Mucosa of descending colon (tissue), 3 donors: ENCODE results near the gene PTCD3. TPM values are rescaled to one million over a fixed set of nuclear protein-coding genes. Genes with fewer than 3 reads are reported as not detected.

Source experiments
- ATAC-seq: fragments of 200-7000 bp; cut with Tn5 transposase; one replicate; pipeline ENCODE4 v1.9.1; 2020; ENCODE audit warnings: mild to moderate bottlenecking, moderate library complexity
- DNase-seq, 3 donors: peaks; one replicate each; pipeline ENCODE4 v3.0.0-alpha.2; 2020
- H3K36me3 ChIP-seq: fragments of 200-600 bp; one replicate; pipeline ENCODE4 v1.8.0; 2021; ENCODE audit warnings: low read depth, mild to moderate bottlenecking
- H3K4me1 ChIP-seq: fragments of 200-600 bp; one replicate; pipeline ENCODE4 v1.8.0; 2021; ENCODE audit warnings: low read depth, mild to moderate bottlenecking
- H3K4me3 ChIP-seq: fragments of 200-600 bp; one replicate; pipeline ENCODE4 v1.8.0; 2021; ENCODE audit warnings: mild to moderate bottlenecking
- H3K9me3 ChIP-seq: fragments of 200-600 bp; one replicate; pipeline ENCODE4 v1.8.0; 2021; ENCODE audit warnings: mild to moderate bottlenecking
- intact Hi-C, 2 donors: fragments of 100-400 bp; cut with DNase I in 1 of 2; cut with micrococcal nuclease in 1 of 2; formaldehyde crosslinking; loops; one replicate each; pipeline versions ENCODE4 v1.11.0 to v1.11.1; 2022; cut with DNase I, micrococcal nuclease
- total RNA-seq, 3 donors: library from RNA; stranded (reverse); fragmentation: NEBNext Ultra II Directional in 2 of 3; extraction: Animal tissue kit (Norgen Biotek cat#: 25700) in 2 of 3; gene quantifications; one replicate each; pipeline versions ENCODE4 v1.2.1 to v1.2.4, GENCODE V29; 2021 to 2023
- TF ChIP-seq, protein P1 (sequence below): fragments of 200-600 bp; IDR thresholded peaks from one replicate; pipeline ENCODE4 v1.8.0; 2022; ENCODE audit warnings: antibody characterized with exemption, mild to moderate bottlenecking
- donor health status: DM: no; HTN: no; CAD: no; lungs with moderate emphysema.
- donor health status: DM: no; HTN: no; CAD: no.
- donor health status: DM: no; HTN: yes; CAD: no.

Gene PTCD3
- total RNA-seq, 3 donors from 2014 or later: 89.3 to 90.5 (median 90.4) TPM

DNA sequence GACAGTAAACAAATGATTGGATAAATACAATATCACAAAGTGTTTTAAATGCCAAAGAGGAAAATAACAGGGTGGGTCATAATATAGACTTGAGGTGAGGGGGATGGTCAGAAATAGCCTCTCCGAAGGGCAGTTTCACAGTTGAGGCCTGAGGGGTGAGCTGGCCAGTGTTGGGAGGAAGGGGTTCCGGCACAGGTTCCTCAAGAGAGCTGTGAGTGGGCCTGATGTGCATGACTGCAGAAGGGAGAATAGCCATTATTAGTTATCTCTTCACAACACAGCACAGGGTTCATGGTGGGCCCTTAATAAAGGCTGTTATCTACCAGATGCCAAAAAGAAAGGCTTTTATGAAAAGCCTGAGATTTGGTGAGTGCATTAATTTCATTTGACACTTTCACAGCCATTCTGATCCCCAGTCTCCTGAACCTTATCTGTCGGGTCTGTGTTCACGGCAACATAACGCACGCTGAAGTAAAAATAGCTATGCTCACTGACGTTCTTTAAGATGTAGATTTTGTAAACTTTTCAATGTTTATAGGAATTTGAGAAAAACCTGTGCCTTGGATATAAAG, 39.9 kb upstream of the PTCD3 start:
- Histone ChIP-seq H3K4me3 (no peak overlapping the region), H3K9me3 (no peaks in the 10 kb centered on the region), H3K4me1 (no peaks in the 10 kb centered on the region), H3K36me3 (no peaks in the 10 kb centered on the region)
- TF ChIP-seq, protein P1, sequence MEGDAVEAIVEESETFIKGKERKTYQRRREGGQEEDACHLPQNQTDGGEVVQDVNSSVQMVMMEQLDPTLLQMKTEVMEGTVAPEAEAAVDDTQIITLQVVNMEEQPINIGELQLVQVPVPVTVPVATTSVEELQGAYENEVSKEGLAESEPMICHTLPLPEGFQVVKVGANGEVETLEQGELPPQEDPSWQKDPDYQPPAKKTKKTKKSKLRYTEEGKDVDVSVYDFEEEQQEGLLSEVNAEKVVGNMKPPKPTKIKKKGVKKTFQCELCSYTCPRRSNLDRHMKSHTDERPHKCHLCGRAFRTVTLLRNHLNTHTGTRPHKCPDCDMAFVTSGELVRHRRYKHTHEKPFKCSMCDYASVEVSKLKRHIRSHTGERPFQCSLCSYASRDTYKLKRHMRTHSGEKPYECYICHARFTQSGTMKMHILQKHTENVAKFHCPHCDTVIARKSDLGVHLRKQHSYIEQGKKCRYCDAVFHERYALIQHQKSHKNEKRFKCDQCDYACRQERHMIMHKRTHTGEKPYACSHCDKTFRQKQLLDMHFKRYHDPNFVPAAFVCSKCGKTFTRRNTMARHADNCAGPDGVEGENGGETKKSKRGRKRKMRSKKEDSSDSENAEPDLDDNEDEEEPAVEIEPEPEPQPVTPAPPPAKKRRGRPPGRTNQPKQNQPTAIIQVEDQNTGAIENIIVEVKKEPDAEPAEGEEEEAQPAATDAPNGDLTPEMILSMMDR: no peak
- intact Hi-C loops: no loop called here
- no peak for DNase-seq
- ATAC-seq: no peak

DNA sequence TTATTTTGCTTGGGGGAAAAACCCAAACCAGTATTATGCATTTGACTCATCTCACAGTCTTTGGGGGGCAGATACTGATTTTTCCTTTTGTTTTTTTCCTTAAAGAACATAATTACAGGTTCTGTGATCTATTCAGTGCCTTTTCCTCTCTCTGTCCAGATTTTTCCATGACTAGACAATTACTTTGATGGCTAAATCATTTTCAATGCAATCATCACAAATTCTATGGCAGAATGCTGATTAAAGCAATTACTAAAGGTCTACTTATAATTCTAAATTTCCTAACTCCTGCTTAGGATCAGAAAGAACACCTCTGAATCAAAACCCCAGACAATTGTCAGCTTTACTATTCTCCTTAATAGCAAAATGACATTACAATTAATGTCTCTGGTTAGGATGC, 39.1 kb upstream of the PTCD3 start:
- no peaks in the 10 kb centered on the region for H3K36me3 ChIP-seq
- intact Hi-C loops: no loop called here
- TF ChIP-seq, protein P1: no peak

DNA sequence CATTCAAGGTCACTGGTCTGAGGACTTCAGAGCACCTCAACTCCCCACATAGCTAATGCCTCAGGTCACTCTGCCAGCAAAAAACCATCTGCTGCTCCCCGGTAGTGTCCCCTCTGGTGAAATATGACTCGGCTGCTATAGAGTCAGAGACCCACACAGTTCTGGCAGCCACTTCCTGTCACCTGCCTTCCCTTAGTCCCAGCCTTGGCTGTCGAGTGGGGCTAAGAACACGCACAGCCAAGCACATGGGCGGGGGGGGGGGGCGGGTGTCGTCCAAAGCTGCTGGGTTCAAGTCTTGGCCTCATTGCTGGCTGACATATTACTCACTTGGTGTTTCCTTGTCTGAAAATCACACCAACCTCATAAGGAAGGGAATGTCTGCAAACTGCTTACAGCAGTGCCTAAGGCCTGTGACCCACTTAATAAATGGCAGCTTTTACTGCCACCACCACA, 37.9 kb upstream of the PTCD3 start:
- no peak for DNase-seq
- Histone ChIP-seq H3K4me1 (no peaks in the 10 kb centered on the region), H3K4me3 (no peak overlapping the region), H3K36me3 (no peaks in the 10 kb centered on the region), H3K9me3 (no peaks in the 10 kb centered on the region)
- intact Hi-C loops: no loop called here
- ATAC-seq: peak; percentile 76
- TF ChIP-seq, protein P1: no peak

More for the DNA sequence above, 39.1 kb upstream of the PTCD3 start:
- DNase-seq (no peak), ATAC-seq (no peak)
- Histone ChIP-seq H3K9me3 (no peaks in the 10 kb centered on the region), H3K4me3 (no peak overlapping the region), H3K4me1 (no peaks in the 10 kb centered on the region)

DNA sequence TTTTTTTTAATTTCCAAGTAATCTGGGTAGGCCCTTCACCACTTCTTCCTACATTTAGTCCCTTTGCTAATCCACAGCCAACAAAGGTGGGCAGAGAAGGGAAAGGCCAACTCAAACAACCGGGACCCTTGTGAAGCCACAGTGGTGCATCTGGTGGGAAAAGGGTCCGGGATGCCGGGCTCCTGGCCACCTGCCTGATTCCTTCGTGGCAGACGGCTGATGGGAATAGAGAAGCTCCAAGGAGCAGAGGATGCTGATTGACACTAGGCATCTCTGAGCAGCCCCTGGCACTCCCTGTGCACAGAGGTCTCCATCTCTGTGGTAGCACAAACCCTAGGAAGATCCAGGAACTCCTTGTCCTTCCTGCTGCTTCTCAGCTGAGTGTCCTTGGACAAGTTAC, 37.4 kb upstream of the PTCD3 start:
- ATAC-seq (no peak), DNase-seq (no peak)
- intact Hi-C loops: no loop called here

DNA sequence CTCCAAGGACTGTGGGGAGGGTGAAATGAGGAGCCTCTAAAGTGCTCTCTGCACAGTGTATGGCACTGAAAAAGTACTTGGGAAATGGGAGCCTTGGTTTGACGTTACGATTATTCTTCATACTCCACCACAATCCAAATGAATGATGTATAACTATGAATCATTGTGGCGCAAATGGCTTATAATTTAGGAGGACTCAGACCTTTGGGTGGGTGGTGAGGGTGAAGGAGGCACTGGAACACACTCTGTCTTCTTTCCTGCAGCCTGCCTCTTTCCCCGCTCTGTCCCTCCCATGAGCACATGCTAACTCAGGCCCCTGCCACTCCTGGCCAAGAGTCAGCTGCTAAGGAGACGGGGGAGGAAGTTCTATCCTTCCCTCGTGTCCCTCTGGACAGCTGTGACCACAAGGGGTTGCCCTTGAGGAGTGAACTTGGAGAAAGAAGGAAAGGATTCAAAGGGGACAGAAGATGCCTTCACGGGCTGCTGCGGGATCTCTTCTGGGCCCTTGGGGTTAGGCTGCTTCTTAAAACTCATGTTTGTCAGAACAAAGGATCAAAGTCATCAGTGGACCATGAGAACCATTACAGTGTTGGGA, 36.8 kb upstream of the PTCD3 start:
- no peaks in the 10 kb centered on the region for H3K36me3 ChIP-seq
- TF ChIP-seq, protein P1: no peak
- DNase-seq: no peak

More for the DNA sequence above, 37.4 kb upstream of the PTCD3 start:
- TF ChIP-seq, protein P1: no peak
- H3K4me3 ChIP-seq: no peak overlapping the region
- H3K36me3 ChIP-seq: no peaks in the 10 kb centered on the region
- H3K9me3 ChIP-seq: no peaks in the 10 kb centered on the region
- H3K4me1 ChIP-seq: no peaks in the 10 kb centered on the region

More for the DNA sequence above, 36.8 kb upstream of the PTCD3 start:
- H3K4me3 ChIP-seq: no peak overlapping the region
- ATAC-seq: no peak
- no peaks in the 10 kb centered on the region for H3K4me1 ChIP-seq
- intact Hi-C loops: no loop called here
- no peaks in the 10 kb centered on the region for H3K9me3 ChIP-seq
